GM18505 (cell line): ENCODE data around the gene NKX1-2.
A peak's percentile ranks its signal among the peaks of the same experiment; 100 is the strongest.

Experiments used
- ATAC-seq: cut with Tn5 transposase; IDR thresholded peaks from one replicate; pipeline ENCODE4 v1.9.1; 2021; ENCODE audit not compliant: unreplicated experiment
- POLR2A ChIP-seq: IDR thresholded peaks from 4 replicates; pipeline ENCODE4 v1.6.1; 2011; ENCODE audit warnings: borderline replicate concordance; ENCODE audit not compliant: insufficient read depth, insufficient read length; ENCODE audit errors: extremely low read depth

NKX1-2 gene

DNA sequence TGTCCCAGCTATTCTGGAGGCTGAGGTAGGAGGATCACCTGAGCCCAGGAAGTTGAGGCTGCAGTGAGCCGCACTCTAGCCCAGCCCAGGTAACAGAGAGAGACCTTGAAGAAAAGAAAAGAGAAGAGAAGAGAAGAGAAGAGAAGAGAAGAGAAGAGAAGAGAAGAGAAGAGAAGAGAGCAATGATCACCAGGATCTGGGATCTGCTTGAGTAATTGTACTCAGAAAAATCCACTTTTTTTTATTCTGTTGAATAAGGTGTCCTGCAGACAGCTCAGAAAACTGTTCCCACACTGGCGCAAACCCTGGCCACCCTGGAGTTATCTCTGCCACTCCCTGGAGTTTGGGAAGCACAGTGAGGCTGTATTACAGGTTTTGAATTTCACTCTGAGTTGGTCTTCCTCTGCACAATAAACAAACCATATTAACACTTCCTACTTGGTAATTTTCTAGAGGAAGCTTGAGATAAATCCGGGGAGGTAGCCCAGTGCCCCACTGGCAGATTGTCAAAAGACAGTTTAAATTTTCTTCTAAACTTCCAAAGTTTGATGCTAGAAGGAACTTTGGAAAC, 21.5 kb downstream of the NKX1-2 start:
- no peak for ATAC-seq
- TF ChIP-seq POLR2A = no peak

DNA sequence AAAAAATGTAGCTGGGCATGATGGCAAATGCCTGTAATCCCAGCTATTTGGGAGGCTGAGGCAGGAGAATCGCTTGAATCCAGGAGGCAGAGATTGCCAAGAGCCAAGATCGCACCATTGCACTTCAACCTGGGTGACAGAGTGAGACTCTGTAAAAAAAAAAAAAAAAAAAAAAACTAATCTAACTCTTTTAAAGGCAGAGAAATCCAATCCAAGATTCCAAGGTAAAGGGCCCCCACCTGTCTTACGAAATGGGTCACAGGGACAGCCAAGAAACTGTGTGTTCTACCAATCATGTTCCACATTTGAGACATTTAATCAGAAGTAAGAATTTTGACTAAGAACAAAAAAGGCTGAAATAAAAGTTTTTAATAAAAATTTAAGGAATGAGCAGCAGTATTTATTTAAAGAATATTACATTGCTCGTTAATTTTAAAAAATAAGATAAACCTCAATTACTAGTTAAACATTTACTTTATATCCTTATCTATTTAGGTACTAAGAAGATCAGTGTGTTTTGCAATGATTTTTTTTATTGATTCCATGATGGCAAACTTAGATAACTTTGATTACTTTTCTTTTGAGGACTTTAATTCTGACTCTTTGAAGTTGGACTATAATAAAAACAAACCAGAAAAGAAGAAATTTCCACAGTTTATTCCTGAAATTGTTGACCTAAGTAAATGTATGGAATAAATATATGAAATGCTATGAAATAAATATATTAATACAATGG, 24.4 kb downstream of the NKX1-2 start:
- ATAC-seq = no peak
- no peak for TF ChIP-seq POLR2A

DNA sequence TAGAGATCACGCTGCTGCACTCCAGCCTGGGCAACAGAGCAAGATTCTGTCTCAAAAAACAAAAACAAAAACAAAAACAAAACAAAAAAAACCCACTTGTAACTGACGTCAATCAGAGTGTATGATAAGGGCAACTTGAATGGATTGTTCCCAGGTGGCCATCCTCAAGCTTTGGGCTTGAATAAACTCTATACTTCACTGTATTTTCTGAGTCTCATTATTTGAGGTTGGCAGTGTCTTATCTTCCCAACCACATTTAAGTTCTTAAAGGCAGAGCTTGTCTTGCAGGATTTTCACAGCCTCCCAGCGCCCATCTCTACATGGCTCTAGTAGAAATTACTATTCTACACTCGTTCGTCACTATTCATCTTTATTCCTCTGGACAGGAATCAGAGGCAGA, 26.0 kb downstream of the NKX1-2 start:
- no peak for TF ChIP-seq POLR2A

DNA sequence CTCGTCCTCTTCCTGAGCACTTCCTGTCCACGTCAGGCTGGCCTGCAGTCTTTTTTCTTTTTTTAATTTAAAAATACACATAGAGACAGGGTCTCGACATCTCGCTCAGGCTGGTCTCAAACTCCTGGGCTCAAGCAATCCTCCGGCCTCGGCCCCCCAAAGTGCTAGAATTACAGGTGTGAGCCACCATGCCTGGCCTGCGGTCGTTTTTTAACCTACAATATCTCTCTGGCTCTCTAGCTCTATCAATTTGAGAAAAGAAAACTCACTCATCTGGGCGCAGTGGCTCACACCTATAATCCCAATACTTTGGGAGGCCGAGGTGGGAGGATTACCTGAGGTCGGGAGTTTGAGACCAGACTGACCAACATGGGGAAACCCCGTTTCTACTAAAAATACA, 27.1 kb downstream of the NKX1-2 start:
- no peak for ATAC-seq
- no peak for TF ChIP-seq POLR2A

More for the DNA sequence above, 26.0 kb downstream of the NKX1-2 start:
- ATAC-seq = no peak

DNA sequence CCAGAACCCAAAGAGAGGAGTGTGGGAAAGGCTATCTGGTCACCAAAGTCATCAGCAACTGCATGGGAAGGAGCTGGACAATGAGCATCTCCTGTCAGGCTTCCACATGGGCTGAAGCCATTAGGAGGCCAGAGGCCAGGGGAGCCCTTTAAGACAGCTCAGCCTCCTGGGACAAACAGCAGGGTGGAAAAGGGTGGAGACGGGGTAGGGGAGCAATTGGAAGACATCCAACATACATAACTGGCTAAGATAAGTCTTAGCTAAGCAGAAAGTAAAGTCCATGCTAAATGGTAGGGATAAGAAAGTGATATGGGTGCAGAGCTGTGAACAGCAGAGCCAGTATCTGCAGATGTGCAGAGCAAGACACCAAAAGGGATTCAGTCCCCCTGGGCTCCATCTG, 29.6 kb downstream of the NKX1-2 start:
- no peak for TF ChIP-seq POLR2A
- ATAC-seq = no peak

DNA sequence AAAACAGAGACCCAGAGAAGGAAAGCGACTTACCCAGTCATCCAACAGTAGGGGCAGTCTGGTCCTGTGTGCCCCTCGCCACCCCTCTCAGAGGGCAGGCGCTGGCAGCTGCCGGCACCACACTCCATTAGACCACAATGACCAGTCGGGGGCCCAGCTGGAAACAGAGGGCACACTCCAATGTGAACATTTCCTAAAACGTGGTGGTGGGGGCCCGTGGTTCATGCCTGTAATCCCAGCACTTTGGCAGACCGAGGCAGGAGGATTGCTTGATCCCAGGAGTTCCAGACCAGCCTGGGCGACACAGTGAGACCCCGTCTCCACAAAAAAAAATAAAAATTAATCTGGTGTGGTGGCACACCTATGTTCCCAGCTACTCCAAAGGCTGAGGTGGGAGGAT, 30.2 kb downstream of the NKX1-2 start:
- no peak for TF ChIP-seq POLR2A
- no peak for ATAC-seq

DNA sequence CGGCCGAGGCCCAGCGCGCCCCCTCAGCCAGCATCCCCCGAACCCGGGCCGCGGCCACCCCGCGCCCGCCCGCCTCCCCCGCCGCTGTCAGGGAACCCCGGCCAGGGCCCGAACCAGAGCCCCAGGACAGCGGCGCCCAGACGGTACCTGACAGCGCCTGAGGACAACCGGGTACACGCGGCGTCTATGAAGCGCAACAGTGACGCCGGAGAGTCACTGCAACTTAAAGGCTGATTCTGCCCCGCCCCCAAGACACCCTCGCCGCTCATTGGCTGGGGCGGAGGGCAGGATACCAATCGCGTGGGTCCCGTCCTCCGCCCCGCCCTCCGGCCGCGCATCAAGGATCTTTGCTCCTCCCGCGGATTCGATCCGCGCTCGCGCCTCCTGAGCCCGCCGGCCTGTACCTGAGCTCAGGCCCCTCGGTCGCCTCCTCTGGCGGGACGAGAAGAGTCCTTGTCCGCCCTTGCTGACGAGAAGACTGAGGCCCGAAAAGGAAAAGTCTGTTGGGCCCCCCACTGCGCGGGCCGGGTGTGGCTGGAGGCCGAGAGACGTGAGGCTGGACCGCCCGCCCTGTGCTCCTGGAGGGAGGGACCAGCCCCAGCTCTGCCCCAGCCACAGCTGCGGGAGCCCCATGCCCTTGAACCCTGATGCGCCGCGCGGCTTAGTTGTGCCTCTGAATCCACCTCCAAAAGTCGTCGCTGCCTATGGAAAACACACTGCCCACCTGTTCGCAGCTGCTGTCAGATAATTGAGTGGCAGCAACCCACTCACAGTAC, 30.9 kb downstream of the NKX1-2 start, which contains the start of gene OAT:
Gene OAT (minus strand): TSS at position 198 of the 776 bp plus-strand sequence. CDS start 6,752 bp downstream, outside the sequence.
- peak; percentile 67 for TF ChIP-seq POLR2A
- peak; percentile 92 for ATAC-seq

DNA sequence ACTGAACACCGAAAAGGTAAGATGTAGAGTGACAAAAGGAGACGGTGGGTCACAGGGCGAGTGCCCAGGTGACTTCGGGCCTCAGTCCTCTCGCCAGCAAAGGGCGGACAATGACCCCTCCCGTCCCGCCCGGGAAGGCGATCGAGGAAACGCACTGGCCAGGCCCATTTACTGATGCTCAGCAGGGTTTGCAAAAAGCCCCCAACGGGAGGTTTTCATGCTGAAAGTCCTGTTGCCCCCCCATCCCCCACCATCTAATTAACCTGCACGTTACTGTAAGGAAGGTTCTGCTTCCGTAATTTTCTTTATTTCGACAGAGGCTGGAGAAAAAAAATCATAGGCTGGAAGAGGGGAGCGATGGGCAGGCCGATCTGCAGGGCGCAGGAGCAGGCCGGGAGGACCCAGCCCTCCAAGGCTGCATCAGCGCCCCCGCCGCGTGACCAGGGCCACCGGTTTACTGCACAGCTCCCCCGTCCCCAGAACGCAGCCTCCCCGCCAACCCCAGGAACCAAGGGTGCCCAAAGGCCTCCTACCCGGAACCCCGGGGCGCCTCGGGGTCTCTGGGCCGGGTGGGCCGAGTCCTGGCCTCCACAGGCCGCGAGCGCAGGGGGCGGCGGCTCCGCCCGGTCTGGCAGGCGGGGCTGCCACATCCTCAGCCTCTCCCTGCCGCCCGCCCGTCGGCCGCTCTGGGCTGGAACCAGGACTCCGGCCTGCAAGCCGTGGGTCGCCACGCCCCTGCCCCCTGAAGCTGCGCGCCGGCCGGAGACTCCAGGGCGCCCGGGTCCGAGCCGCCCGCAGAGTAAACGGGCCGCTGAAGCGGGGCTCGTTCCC, 31.7 kb downstream of the NKX1-2 start:
- peak; percentile 36 for ATAC-seq

DNA sequence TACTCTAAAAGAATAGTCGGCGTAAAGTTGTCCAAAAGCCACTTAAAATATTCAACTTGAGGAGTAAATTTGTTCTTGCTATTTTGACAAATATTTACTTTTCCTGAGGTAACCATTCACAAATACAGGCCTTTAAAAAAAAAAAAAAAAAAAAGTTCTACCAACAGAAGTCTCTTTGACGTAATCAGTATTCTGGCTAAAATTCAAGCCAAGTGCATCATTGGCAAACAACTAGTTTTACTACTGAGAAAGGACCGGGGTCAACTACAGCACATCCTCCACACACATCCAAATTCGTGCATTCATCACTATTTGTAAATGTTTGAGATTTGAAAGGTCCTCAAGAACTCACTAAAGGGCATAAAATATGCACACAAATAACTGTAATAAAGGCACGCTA, 33.1 kb downstream of the NKX1-2 start:
- ATAC-seq = no peak
- TF ChIP-seq POLR2A = no peak

More for the DNA sequence above, 31.7 kb downstream of the NKX1-2 start:
- no peak for TF ChIP-seq POLR2A

DNA sequence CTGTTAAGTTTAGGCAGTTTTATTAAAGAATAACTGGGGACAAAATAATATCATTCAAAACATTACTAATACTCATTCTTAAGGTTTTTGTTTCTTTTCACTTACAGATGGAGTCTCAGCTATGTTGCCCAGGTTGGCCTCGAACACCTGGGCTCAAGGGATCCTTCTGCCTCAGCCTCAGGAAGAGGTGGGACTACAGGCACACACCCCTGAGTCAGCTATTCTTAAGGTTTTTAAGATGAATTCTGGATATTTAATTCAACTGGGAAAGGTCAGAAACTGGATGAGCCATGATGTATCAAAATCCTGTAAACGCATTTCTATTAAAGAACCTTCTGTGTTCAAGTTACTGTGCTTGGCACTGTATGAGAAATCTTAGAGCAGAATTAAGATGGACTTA, 34.6 kb downstream of the NKX1-2 start:
- no peak for TF ChIP-seq POLR2A
- ATAC-seq = no peak

DNA sequence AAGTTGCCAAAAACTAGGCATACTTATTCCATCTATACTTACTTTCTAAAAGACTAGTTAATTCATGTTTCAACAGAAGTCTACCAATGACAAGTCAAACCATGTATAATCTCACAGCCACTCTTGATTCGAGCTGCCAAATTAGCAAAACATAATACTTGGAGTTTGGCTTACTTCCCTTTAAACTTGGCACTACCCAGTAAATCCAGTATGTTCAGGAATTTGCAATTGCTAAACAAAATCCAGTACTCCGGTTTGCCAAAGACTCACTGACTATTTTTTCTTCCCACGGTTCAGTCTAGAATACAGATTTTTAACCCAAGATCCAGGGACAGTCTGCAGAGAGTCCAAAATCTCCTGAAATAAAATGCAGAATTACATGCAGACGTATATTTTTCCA, 35.8 kb downstream of the NKX1-2 start:
- TF ChIP-seq POLR2A = no peak
- ATAC-seq = no peak

DNA sequence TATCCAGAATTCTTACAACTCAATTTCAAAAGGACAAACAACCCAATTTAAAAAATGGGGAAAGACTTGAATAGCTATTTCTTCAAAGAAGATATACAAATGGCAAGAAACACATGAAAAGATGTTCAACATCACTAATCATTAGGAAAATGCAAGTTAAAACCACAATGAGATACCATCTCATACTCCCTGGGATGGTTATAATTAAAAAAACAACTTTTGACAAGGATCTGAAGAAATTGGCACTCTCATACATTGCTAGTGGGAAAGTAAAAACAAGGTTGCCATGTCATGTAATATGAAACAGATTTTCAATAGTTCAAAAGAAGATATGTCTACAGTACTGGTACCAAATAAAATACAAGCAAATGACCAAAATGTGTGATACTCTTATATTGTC, 40.1 kb downstream of the NKX1-2 start:
- TF ChIP-seq POLR2A = no peak

DNA sequence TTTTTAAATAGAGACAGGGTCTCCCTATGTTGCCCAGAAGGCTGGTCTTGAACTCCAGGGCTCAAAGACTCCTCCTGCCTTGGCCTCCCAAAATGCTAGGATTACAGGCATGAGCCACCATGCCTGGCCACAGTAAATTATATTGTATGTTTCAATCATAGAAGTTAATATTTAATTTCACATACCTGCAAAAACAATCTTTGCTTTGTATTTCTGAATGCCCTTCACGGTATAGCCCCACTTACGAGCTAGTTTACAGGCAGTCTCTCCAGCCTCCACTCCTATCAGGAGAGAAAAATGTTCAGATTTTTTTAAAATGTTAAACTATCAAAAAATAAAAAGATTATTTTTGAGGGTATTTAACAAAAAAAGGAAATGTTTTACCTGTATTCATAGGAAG, 41.5 kb downstream of the NKX1-2 start:
- no peak for ATAC-seq
- TF ChIP-seq POLR2A = no peak

More for the DNA sequence above, 40.1 kb downstream of the NKX1-2 start:
- ATAC-seq = no peak
